ENCODE measurements around the gene ZNF580. TPM values are rescaled to one million over a fixed set of nuclear protein-coding genes. Genes with fewer than 3 reads are reported as not detected.

ZNF580 gene
- total and polyA plus RNA-seq, 2 of the 13 experiments (the other 11 are each of a cell fraction or from before 2014, with no cell fraction given), result 4.4 to 6.0 TPM

DNA sequence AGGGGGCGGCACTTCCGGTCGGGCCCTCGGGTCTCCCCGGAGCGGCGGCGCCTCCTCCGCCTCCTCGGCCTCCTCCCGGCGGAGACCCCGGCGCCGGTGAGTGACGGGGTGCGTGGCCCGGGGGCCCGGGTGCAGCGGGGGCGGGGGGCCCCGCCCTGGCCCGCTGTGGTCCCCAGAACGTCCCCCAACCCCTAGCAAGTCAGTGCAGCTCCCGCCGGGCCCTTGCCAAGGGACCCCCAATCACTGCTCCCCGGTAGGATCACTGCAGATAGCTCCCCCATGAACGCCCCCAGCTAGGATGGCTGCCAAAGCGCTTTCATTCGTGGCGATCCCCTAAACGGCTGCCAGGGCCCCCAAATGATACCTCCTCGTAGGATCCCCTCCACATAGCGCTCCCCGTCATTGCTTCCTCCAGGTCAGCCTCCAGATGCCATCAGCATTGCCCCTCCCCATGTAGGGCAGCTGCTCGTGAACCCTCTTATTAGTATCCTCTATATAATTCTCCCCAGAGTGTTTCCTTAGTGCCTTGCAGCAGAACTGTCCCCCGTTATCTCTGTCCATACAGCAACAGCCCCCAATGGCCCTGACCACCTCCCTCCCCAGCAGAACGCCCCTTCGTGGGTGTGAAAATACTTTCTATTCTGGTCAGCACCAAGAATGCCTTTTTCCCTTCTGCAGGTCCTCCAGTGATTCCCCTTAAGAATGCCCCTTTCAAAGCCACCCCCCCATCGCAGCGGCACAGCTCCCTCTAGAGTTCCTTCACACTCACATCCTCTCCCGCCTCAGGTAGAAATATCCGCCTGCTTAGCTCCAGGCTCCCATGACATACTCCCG is 34.9 kb upstream of the ZNF580 start, which contains the start of gene ZNF865 (continued):
- TF ChIP-seq SALL1 (CRISPR knock-in tag; IDR thresholded peaks at IDR 0.05) (0 out of 2 replicates have a peak, but pooled peaks have one; percentile 26), ZBTB7B (CRISPR knock-in tag; IDR thresholded peaks at IDR 0.05) (no peak; the same call in 1 of the 2 replicates), MYC (CRISPR knock-in tag; IDR thresholded peaks at IDR 0.05; ENCODE audit: borderline replicate concordance) (0 out of 2 replicates have a peak, but pooled peaks have one; percentile 4), ZFX (CRISPR knock-in tag; IDR thresholded peaks at IDR 0.05; ENCODE audit: low read depth) (0 out of 2 replicates have a peak, but pooled peaks have one; percentile 11), ZNF629 (CRISPR knock-in tag; conservative IDR thresholded peaks at IDR 0.05) (no peak), ELF3 (CRISPR knock-in tag; IDR thresholded peaks at IDR 0.05) (peak; percentile 5; the same call in 1 of the 2 replicates)
- TF ChIP-seq, protein P1, sequence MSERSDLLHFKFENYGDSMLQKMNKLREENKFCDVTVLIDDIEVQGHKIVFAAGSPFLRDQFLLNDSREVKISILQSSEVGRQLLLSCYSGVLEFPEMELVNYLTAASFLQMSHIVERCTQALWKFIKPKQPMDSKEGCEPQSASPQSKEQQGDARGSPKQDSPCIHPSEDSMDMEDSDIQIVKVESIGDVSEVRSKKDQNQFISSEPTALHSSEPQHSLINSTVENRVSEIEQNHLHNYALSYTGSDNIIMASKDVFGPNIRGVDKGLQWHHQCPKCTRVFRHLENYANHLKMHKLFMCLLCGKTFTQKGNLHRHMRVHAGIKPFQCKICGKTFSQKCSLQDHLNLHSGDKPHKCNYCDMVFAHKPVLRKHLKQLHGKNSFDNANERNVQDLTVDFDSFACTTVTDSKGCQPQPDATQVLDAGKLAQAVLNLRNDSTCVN (CRISPR knock-in tag; IDR thresholded peaks at IDR 0.05; ENCODE audit: borderline replicate concordance), result no peak
- TF ChIP-seq, protein P2, sequence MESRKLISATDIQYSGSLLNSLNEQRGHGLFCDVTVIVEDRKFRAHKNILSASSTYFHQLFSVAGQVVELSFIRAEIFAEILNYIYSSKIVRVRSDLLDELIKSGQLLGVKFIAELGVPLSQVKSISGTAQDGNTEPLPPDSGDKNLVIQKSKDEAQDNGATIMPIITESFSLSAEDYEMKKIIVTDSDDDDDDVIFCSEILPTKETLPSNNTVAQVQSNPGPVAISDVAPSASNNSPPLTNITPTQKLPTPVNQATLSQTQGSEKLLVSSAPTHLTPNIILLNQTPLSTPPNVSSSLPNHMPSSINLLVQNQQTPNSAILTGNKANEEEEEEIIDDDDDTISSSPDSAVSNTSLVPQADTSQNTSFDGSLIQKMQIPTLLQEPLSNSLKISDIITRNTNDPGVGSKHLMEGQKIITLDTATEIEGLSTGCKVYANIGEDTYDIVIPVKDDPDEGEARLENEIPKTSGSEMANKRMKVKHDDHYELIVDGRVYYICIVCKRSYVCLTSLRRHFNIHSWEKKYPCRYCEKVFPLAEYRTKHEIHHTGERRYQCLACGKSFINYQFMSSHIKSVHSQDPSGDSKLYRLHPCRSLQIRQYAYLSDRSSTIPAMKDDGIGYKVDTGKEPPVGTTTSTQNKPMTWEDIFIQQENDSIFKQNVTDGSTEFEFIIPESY (CRISPR knock-in tag; IDR thresholded peaks at IDR 0.05), result 0 out of 2 replicates have a peak, but pooled peaks have one; percentile 16
- TF ChIP-seq, protein P3, sequence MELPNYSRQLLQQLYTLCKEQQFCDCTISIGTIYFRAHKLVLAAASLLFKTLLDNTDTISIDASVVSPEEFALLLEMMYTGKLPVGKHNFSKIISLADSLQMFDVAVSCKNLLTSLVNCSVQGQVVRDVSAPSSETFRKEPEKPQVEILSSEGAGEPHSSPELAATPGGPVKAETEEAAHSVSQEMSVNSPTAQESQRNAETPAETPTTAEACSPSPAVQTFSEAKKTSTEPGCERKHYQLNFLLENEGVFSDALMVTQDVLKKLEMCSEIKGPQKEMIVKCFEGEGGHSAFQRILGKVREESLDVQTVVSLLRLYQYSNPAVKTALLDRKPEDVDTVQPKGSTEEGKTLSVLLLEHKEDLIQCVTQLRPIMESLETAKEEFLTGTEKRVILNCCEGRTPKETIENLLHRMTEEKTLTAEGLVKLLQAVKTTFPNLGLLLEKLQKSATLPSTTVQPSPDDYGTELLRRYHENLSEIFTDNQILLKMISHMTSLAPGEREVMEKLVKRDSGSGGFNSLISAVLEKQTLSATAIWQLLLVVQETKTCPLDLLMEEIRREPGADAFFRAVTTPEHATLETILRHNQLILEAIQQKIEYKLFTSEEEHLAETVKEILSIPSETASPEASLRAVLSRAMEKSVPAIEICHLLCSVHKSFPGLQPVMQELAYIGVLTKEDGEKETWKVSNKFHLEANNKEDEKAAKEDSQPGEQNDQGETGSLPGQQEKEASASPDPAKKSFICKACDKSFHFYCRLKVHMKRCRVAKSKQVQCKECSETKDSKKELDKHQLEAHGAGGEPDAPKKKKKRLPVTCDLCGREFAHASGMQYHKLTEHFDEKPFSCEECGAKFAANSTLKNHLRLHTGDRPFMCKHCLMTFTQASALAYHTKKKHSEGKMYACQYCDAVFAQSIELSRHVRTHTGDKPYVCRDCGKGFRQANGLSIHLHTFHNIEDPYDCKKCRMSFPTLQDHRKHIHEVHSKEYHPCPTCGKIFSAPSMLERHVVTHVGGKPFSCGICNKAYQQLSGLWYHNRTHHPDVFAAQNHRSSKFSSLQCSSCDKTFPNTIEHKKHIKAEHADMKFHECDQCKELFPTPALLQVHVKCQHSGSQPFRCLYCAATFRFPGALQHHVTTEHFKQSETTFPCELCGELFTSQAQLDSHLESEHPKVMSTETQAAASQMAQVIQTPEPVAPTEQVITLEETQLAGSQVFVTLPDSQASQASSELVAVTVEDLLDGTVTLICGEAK (IDR thresholded peaks at IDR 0.05), result no peak
- TF ChIP-seq, protein P3 (CRISPR knock-in tag; IDR thresholded peaks at IDR 0.05), result no peak
- TF ChIP-seq, protein P4, sequence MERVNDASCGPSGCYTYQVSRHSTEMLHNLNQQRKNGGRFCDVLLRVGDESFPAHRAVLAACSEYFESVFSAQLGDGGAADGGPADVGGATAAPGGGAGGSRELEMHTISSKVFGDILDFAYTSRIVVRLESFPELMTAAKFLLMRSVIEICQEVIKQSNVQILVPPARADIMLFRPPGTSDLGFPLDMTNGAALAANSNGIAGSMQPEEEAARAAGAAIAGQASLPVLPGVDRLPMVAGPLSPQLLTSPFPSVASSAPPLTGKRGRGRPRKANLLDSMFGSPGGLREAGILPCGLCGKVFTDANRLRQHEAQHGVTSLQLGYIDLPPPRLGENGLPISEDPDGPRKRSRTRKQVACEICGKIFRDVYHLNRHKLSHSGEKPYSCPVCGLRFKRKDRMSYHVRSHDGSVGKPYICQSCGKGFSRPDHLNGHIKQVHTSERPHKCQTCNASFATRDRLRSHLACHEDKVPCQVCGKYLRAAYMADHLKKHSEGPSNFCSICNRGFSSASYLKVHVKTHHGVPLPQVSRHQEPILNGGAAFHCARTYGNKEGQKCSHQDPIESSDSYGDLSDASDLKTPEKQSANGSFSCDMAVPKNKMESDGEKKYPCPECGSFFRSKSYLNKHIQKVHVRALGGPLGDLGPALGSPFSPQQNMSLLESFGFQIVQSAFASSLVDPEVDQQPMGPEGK (CRISPR knock-in tag; IDR thresholded peaks at IDR 0.05), result peak; percentile 87
